ENCODE results near the gene TDO2.

The TDO2 gene

GRCh38 chr4:155954939-155955338 lies 51.4 kb downstream of the TDO2 start:
- DNase-seq: no peak

- DNase-seq: no peak
Measured at GRCh38 chr4:155956461-155956860, 53.0 kb downstream of the TDO2 start.

GRCh38 chr4:155959417-155959816 lies 55.9 kb downstream of the TDO2 start:
- DNase-seq: no peak

- DNase-seq: no peak
Measured at GRCh38 chr4:155960522-155960921, 57.0 kb downstream of the TDO2 start.

GRCh38 chr4:155961575-155961974 lies 58.1 kb downstream of the TDO2 start:
- no peak for DNase-seq

GRCh38 chr4:155962767-155963166 lies 59.3 kb downstream of the TDO2 start:
- no peak for DNase-seq

- DNase-seq: no peak
Measured at GRCh38 chr4:155964016-155964891, 60.8 kb downstream of the TDO2 start.

- DNase-seq: no peak
Measured at GRCh38 chr4:155966171-155966570, 62.7 kb downstream of the TDO2 start.

- DNase-seq: no peak
Measured at GRCh38 chr4:155966731-155967395, 63.4 kb downstream of the TDO2 start.
